ENCODE results near the gene ZFYVE9.
A peak's percentile ranks its signal among the peaks of the same experiment; 100 is the strongest.

ZFYVE9 gene

DNA sequence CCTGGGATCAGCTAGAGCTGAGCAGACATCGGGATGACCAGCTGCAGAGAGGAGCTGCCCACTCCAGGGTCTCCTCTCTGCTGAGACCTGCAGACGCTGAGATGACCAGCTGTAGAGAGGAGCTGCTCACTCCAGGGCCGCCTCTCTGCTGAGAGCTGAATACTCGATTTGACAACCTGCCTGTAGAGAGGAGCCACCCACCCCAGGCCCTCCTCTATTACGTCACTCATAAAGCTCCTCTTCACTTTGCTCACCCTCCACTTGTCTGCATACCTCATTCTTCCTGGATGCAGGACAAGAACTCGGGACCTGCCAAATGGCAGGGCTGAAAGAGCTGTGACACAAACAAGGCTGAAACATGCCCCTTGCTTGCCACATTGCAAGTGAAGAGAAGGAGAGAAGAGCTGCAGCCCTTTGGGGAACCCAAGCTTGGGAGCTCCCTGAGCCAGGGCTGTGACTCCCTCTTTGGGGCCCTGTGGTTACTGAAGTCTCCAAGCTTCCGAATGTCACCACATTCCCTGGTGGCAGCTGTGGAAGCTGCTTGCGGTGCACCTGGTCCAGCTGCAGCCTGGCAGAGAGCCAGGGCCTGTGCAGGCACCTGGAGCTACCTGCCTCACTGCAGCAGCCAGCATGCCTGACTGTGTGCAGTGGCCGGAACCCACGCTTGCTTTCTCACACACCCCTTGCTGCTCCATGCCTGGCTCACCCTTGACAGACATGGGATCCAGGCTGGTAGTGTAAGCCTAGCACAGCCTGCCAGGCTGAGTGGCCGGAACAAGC, 164.5 kb downstream of the ZFYVE9 start:
- H3K9me3 ChIP-seq (ENCODE audit: low read depth, low read length): no peaks in the 10 kb centered on the region
- H3K36me3 ChIP-seq (ENCODE audit: insufficient read depth, low read length): no peaks in the 10 kb centered on the region
- no peak overlapping the region for H3K9ac ChIP-seq (ENCODE audit: insufficient read length)
- DNase-seq (ENCODE audit: low read depth, low spot score): no peak
- no peak for TF ChIP-seq POLR2AphosphoS5 (IDR thresholded peaks at IDR 0.05; ENCODE audit: borderline replicate concordance, low read depth, low read length)
- no peak for TF ChIP-seq EZH2 (IDR thresholded peaks at IDR 0.05)
- TF ChIP-seq FOXP2 (optimal IDR thresholded peaks at IDR 0.05; ENCODE audit: control extremely low read depth, extremely low read length, insufficient read depth): no peak
- H3K4me3 ChIP-seq: no peak overlapping the region
- no peak overlapping the region for H3K27ac ChIP-seq

DNA sequence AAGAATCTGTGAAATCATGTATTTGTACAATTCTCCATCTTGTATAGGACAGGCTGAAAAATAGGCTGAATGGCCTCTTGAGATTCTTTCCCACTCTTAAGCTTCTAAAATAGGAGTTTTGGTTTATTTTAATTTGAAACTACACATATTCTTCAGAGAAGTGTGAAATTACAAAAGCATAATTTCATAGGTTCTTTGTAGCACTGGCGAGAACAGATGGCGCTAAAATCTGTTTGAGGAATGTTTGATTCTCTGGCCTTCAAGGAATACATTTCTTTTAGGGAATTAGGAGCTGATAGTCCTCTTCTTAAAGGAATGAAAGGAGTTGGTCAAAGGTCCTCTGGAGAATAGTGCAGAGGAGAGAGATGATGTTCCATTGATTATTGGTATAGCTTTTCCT, 179.2 kb downstream of the ZFYVE9 start:
- no peaks in the 10 kb centered on the region for H3K36me3 ChIP-seq (ENCODE audit: insufficient read depth, low read length)
- TF ChIP-seq FOXP2 (optimal IDR thresholded peaks at IDR 0.05; ENCODE audit: control extremely low read depth, extremely low read length, insufficient read depth) (no peak), EZH2 (IDR thresholded peaks at IDR 0.05) (no peak), POLR2AphosphoS5 (IDR thresholded peaks at IDR 0.05; ENCODE audit: borderline replicate concordance, low read depth, low read length) (no peak)
- no peak for DNase-seq (ENCODE audit: low read depth, low spot score)
- H3K4me3 ChIP-seq: no peak overlapping the region
- H3K9ac ChIP-seq (ENCODE audit: insufficient read length): no peak overlapping the region
- H3K27ac ChIP-seq: no peak overlapping the region
- H3K9me3 ChIP-seq (ENCODE audit: low read depth, low read length): no peaks in the 10 kb centered on the region

DNA sequence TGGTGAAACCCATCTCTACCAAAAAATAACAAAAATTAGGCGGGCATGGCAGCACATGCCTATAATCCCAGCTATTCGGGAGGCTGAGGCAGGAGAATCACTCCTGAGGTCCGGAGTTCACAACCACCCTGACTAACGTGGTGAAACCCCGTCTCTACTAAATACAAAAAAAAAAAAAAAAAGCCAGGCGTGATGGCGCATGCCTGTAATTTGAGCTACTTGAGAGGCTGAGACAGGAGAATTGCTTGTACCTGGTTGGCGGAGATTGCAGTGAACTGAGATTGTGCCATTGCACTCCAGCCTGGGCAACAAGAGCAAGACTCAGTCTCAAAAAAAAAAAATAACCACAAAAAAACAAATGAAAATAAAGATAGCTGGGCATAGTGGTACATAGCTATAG, 181.8 kb downstream of the ZFYVE9 start:
- no peaks in the 10 kb centered on the region for H3K9me3 ChIP-seq (ENCODE audit: low read depth, low read length)
- H3K36me3 ChIP-seq (ENCODE audit: insufficient read depth, low read length): no peaks in the 10 kb centered on the region
- no peak overlapping the region for H3K9ac ChIP-seq (ENCODE audit: insufficient read length)
- no peak overlapping the region for H3K4me3 ChIP-seq
- no peak for TF ChIP-seq EZH2 (IDR thresholded peaks at IDR 0.05)
- no peak for TF ChIP-seq POLR2AphosphoS5 (IDR thresholded peaks at IDR 0.05; ENCODE audit: borderline replicate concordance, low read depth, low read length)
- no peak for TF ChIP-seq FOXP2 (optimal IDR thresholded peaks at IDR 0.05; ENCODE audit: control extremely low read depth, extremely low read length, insufficient read depth)
- no peak overlapping the region for H3K27ac ChIP-seq
- no peak for DNase-seq (ENCODE audit: low read depth, low spot score)

DNA sequence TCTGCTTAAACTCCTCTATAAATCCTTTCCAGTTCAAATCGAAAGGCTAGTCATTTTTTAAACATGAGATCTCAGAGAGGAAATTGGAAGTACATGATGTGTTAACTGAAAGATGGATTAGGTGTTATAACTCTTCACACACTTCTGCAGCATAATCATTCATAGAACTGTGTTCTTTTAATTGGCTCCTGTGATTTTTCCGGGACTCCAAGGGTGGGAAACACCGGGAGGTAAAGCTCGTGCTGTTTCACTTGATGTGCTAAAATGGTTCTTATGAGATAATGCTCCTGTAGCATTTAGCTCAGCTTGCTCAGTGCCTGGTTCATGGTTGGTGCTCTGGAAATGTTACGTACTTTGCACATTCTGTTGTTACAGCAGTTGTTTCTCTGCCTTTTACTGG, 183.9 kb downstream of the ZFYVE9 start:
- Histone ChIP-seq H3K4me3 (peak overlapping the region; percentile 16; the same call in 1 of the 2 replicates), H3K27ac (no peak overlapping the region), H3K36me3 (ENCODE audit: insufficient read depth, low read length) (no peaks in the 10 kb centered on the region), H3K9ac (ENCODE audit: insufficient read length) (no peak overlapping the region), H3K9me3 (ENCODE audit: low read depth, low read length) (no peaks in the 10 kb centered on the region)
- no peak for DNase-seq (ENCODE audit: low read depth, low spot score)
- no peak for TF ChIP-seq POLR2AphosphoS5 (IDR thresholded peaks at IDR 0.05; ENCODE audit: borderline replicate concordance, low read depth, low read length)
- no peak for TF ChIP-seq FOXP2 (optimal IDR thresholded peaks at IDR 0.05; ENCODE audit: control extremely low read depth, extremely low read length, insufficient read depth)
- TF ChIP-seq EZH2 (IDR thresholded peaks at IDR 0.05): no peak

DNA sequence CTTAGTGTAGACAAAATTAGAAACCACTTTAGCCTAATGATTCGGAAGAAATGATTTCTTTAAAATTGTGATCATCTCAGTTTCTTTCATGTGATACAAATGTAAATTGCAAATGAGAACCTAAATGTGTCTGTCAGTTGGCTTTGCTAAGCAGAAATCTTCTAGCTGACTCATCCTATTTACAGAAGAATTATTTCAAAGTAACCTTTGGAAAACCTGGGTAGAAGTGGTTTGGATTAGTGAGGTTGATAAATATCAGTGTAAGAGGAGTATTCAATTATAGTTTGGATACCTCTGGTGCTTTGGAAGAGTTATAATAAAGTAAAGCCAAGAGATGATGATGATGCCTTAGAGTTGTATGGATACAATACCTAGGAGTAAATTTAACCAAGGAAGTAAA, 186.7 kb downstream of the ZFYVE9 start:
- Histone ChIP-seq H3K4me3 (no peak overlapping the region), H3K36me3 (ENCODE audit: insufficient read depth, low read length) (no peaks in the 10 kb centered on the region), H3K9ac (ENCODE audit: insufficient read length) (no peak overlapping the region), H3K27ac (peak overlapping the region; percentile 45; the same call in 1 of the 2 replicates), H3K9me3 (ENCODE audit: low read depth, low read length) (no peaks in the 10 kb centered on the region)
- no peak for DNase-seq (ENCODE audit: low read depth, low spot score)
- TF ChIP-seq POLR2AphosphoS5 (IDR thresholded peaks at IDR 0.05; ENCODE audit: borderline replicate concordance, low read depth, low read length) (no peak), FOXP2 (optimal IDR thresholded peaks at IDR 0.05; ENCODE audit: control extremely low read depth, extremely low read length, insufficient read depth) (no peak), EZH2 (IDR thresholded peaks at IDR 0.05) (no peak)

DNA sequence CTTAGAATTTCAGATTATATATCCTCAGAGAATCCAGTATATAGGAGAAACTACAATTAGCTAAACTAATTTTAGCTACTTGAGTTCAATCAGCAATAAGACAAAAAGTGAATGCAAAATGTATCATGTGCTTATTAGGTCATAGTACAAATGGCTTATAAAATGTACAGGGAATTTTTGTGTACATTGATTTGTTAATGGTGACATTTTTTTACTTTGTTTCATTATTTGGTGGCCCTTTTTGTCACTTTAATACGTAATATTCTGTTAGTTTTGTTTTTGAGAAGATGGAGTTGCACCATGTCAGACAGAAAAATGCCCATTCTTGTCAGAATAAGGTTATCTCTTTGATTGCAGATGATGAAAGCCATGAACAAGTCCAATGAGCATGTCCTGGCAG, 190.5 kb downstream of the ZFYVE9 start:
- Histone ChIP-seq H3K4me3 (no peak overlapping the region), H3K27ac (no peak overlapping the region), H3K36me3 (ENCODE audit: insufficient read depth, low read length) (no peaks in the 10 kb centered on the region), H3K9ac (ENCODE audit: insufficient read length) (no peak overlapping the region), H3K9me3 (ENCODE audit: low read depth, low read length) (no peaks in the 10 kb centered on the region)
- no peak for DNase-seq (ENCODE audit: low read depth, low spot score)
- TF ChIP-seq FOXP2 (optimal IDR thresholded peaks at IDR 0.05; ENCODE audit: control extremely low read depth, extremely low read length, insufficient read depth): no peak
- no peak for TF ChIP-seq POLR2AphosphoS5 (IDR thresholded peaks at IDR 0.05; ENCODE audit: borderline replicate concordance, low read depth, low read length)
- TF ChIP-seq EZH2 (IDR thresholded peaks at IDR 0.05): no peak

DNA sequence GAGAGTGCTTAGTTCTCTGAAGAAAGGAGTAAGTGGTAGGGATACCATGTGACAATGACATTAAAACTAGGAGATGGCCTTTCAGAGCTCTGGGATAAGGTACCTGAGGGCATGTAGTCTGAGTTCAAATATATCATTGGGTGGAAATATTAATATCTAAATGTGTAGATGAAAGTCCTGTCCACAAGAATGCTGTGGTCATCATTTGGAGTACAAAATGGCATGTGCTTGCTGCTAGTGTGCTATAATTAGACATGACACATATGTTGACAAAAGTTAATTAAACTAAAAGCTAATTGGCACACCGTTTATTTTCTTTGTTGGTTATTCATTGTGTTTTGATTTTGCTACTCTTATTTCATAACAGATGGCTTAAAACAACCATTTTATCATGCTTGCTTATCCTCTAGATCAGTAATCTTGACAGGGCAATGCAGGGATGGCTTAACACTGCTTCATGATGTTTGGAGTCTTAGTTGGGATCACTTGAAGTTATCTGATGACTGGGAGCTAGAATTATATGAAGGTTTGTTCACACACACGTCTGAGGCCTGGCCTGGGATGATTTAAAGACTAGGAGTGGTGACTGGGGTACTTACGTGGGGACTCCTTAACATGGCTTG, 193.1 kb downstream of the ZFYVE9 start:
- Histone ChIP-seq H3K9ac (ENCODE audit: insufficient read length) (no peak overlapping the region), H3K27ac (no peak overlapping the region), H3K9me3 (ENCODE audit: low read depth, low read length) (no peaks in the 10 kb centered on the region), H3K4me3 (no peak overlapping the region), H3K36me3 (ENCODE audit: insufficient read depth, low read length) (no peaks in the 10 kb centered on the region)
- no peak for DNase-seq (ENCODE audit: low read depth, low spot score)
- TF ChIP-seq FOXP2 (optimal IDR thresholded peaks at IDR 0.05; ENCODE audit: control extremely low read depth, extremely low read length, insufficient read depth): no peak
- no peak for TF ChIP-seq EZH2 (IDR thresholded peaks at IDR 0.05)
- TF ChIP-seq POLR2AphosphoS5 (IDR thresholded peaks at IDR 0.05; ENCODE audit: borderline replicate concordance, low read depth, low read length): no peak

DNA sequence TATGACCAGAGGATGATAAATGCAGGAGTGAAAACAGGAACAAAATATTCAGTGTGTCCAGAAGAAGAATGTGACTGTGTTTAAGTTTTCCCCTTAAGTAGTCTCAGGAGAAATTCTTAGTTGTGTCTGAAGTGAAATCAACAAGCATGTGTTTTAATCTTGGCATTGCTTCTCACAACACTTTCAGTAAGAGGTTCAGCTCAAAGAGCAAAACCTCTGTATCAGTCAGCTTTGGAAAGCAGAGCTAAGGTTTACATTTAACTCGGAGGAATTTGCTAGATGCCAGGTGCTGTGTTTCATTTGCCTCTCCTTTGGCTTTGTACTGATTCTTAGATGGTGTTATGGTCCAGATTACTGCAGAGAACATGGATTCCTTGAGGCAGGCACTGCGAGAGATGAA, 195.6 kb downstream of the ZFYVE9 start:
- no peak for TF ChIP-seq POLR2AphosphoS5 (IDR thresholded peaks at IDR 0.05; ENCODE audit: borderline replicate concordance, low read depth, low read length)
- TF ChIP-seq FOXP2 (optimal IDR thresholded peaks at IDR 0.05; ENCODE audit: control extremely low read depth, extremely low read length, insufficient read depth): no peak
- TF ChIP-seq EZH2 (IDR thresholded peaks at IDR 0.05): no peak
- Histone ChIP-seq H3K9me3 (ENCODE audit: low read depth, low read length) (no peaks in the 10 kb centered on the region), H3K36me3 (ENCODE audit: insufficient read depth, low read length) (no peaks in the 10 kb centered on the region), H3K9ac (ENCODE audit: insufficient read length) (no peak overlapping the region), H3K27ac (no peak overlapping the region), H3K4me3 (no peak overlapping the region)
- no peak for DNase-seq (ENCODE audit: low read depth, low spot score)
